ENCODE results near the gene NAA40.

Gene NAA40

GRCh38 chr11:64003807-64004589 is 65.2 kb downstream of the NAA40 start:
- ChIA-PET CTCF (interaction anchor here (0.6 to 1.1 kb wide), 3 partner anchors 15 to 146 kb away, joined by 3 to 4 read pairs (median 4); no protein-coding TSS in a partner anchor), POLR2A (no interaction called here)
- Histone ChIP-seq H3K4me1 (ENCODE audit: control insufficient read depth, insufficient read depth, low read length) (no peaks in the 10 kb centered on the region), H3K9me3 (ENCODE audit: control insufficient read depth, insufficient read depth, low read depth, low read length) (no peaks in the 10 kb centered on the region), H3K4me3 (ENCODE audit: low read depth, low read length) (no peak overlapping the region), H3K27ac (ENCODE audit: extremely low read depth, low read depth, low read length) (no peak overlapping the region), H3K36me3 (ENCODE audit: control insufficient read depth in 2 of 2, insufficient read depth in 1 of 2, low read length in 2 of 2) (peaks cover 0 to 18% of the 10 kb centered on the region in 2 experiments; a peak in 1 of 3 replicates)
- no peak for TF ChIP-seq PATZ1 (tag by site-specific recombination; IDR thresholded peaks at IDR 0.05)
- TF ChIP-seq ZNF398 (tag by site-specific recombination; IDR thresholded peaks at IDR 0.05), result no peak
- TF ChIP-seq ZNF138 (tag by site-specific recombination; IDR thresholded peaks at IDR 0.05; ENCODE audit: borderline replicate concordance), result no peak
- TF ChIP-seq ZNF175 (tag by site-specific recombination; IDR thresholded peaks at IDR 0.05), result no peak
- TF ChIP-seq GLIS1 (tag by site-specific recombination; IDR thresholded peaks at IDR 0.05), result peak; percentile 38; the same call in 1 of the 2 replicates
- TF ChIP-seq, protein P1, sequence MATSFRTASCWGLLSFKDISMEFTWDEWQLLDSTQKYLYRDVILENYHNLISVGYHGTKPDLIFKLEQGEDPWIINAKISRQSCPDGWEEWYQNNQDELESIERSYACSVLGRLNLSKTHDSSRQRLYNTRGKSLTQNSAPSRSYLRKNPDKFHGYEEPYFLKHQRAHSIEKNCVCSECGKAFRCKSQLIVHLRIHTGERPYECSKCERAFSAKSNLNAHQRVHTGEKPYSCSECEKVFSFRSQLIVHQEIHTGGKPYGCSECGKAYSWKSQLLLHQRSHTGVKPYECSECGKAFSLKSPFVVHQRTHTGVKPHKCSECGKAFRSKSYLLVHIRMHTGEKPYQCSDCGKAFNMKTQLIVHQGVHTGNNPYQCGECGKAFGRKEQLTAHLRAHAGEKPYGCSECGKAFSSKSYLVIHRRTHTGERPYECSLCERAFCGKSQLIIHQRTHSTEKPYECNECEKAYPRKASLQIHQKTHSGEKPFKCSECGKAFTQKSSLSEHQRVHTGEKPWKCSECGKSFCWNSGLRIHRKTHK (tag by site-specific recombination; IDR thresholded peaks at IDR 0.05), result no peak

DNA sequence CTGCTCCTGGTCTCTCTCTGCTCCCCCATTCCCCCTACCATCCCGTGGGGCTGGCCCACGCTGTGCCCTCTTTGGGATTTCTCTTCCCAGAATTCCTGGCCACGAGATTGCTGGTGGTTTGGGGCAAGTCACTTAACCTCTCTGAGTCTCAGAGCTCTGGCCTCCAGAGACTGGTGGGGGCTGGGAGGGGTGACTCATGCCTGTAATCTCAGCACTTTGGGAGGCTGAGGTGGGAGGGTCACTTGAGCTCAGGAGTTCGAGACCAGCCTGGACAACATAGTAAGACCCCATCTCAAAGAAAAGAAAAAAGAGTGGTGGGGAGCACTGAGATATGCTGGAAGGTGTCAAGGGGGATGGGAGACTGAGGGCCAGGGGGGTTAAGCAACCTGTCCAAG is 65.8 kb downstream of the NAA40 start:
- POLR2A ChIA-PET, result no interaction called here
- TF ChIP-seq ZNF600 (tag by site-specific recombination; IDR thresholded peaks at IDR 0.05) (no peak), KLF8 (tag by site-specific recombination; IDR thresholded peaks at IDR 0.05) (peak; percentile 31; the same call in 1 of the 2 replicates), ZNF529 (tag by site-specific recombination; IDR thresholded peaks at IDR 0.05; ENCODE audit: insufficient replicate concordance) (no peak), ZNF423 (tag by site-specific recombination; IDR thresholded peaks at IDR 0.05) (no peak), ZNF121 (tag by site-specific recombination; IDR thresholded peaks at IDR 0.05) (peak; percentile 99), ZNF623 (tag by site-specific recombination; IDR thresholded peaks at IDR 0.05) (0 out of 2 replicates have a peak, but pooled peaks have one; percentile 5), ZNF768 (tag by site-specific recombination; IDR thresholded peaks at IDR 0.05) (peak; percentile 87), ZNF580 (tag by site-specific recombination; IDR thresholded peaks at IDR 0.05) (0 out of 2 replicates have a peak, but pooled peaks have one; percentile 10), ZNF426 (tag by site-specific recombination; IDR thresholded peaks at IDR 0.05) (no peak), ZNF140 (tag by site-specific recombination; IDR thresholded peaks at IDR 0.05) (no peak), HOXC10 (CRISPR knock-in tag; IDR thresholded peaks at IDR 0.05) (no peak), ZNF335 (tag by site-specific recombination; conservative IDR thresholded peaks at IDR 0.05) (no peak), ZNF202 (tag by site-specific recombination; IDR thresholded peaks at IDR 0.05; ENCODE audit: borderline replicate concordance) (no peak), ZBTB10 (tag by site-specific recombination; IDR thresholded peaks at IDR 0.05) (no peak), ZNF596 (tag by site-specific recombination; IDR thresholded peaks at IDR 0.05) (no peak), ZIC2 (tag by site-specific recombination; IDR thresholded peaks at IDR 0.05) (no peak), ZNF341 (tag by site-specific recombination; IDR thresholded peaks at IDR 0.05; ENCODE audit: low read depth) (no peak), ZNF391 (tag by site-specific recombination; IDR thresholded peaks at IDR 0.05; ENCODE audit: borderline replicate concordance, low read depth) (no peak), ZNF777 (tag by site-specific recombination; IDR thresholded peaks at IDR 0.05; ENCODE audit: borderline replicate concordance) (no peak)

More for the DNA sequence above, 65.8 kb downstream of the NAA40 start:
- Histone ChIP-seq H3K27ac (ENCODE audit: extremely low read depth, low read depth, low read length) (no peak overlapping the region), H3K9me3 (ENCODE audit: control insufficient read depth, insufficient read depth, low read depth, low read length) (no peaks in the 10 kb centered on the region), H3K4me3 (ENCODE audit: low read depth, low read length) (no peak overlapping the region), H3K36me3 (ENCODE audit: control insufficient read depth in 2 of 2, insufficient read depth in 1 of 2, low read length in 2 of 2) (peaks cover 0 to 16% of the 10 kb centered on the region in 2 experiments; a peak in 1 of 3 replicates), H3K4me1 (ENCODE audit: control insufficient read depth, insufficient read depth, low read length) (no peaks in the 10 kb centered on the region)
- CTCF ChIA-PET, result interaction anchor here (0.6 to 1.1 kb wide), 4 partner anchors 32 to 302 kb away, joined by 3 to 4 read pairs (median 4); no protein-coding TSS in a partner anchor

Measured in HEK293 (cell line).